Measurements from ENCODE around the gene LIPT2.
"Not testable (repeated sequence)": the region's sequence is repeated elsewhere in the genome, so short reads cannot be mapped to it uniquely, and the experiment has no call there.

LIPT2 gene

DNA sequence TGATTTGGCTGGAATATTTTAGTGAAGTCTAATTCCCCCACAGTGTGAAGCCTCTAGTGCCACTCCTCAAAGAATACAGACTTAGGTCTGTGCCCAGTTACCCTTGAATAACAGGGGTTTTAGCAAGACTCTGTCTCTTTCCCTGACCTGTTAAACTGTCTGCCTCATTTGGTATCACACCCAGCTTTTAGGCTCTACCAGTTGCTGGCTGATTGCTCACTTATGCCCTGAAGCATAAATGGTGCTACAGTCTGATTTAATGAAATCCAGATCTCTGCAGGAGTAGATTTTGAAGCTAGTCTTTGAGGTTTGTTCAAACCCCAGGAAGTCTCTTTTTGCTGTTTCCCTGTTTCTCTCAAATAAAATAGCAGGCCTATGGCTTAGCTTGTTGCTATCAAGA, 45.2 kb upstream of the LIPT2 start:
- Histone ChIP-seq H4K20me1 (ENCODE audit: control insufficient read depth, insufficient read depth, low read depth, low read length) (no peaks in the 10 kb centered on the region), H3K4me2 (ENCODE audit: low read length) (no peak overlapping the region), H3K36me3 (ENCODE audit: control insufficient read depth, low read length) (no peaks in the 10 kb centered on the region), H3K4me1 (ENCODE audit: control insufficient read depth, low read length) (no peaks in the 10 kb centered on the region), H3K27me3 (ENCODE audit: control insufficient read depth, low read length) (no peaks in the 10 kb centered on the region), H3K9me2 (replicated peaks; ENCODE audit: control insufficient read depth, low read length) (no peaks in the 10 kb centered on the region), H3K79me2 (ENCODE audit: control insufficient read depth, low read length) (no peaks in the 10 kb centered on the region), H3K9me3 (ENCODE audit: control insufficient read depth, insufficient read depth, low read length) (peaks cover 12% of the 10 kb centered on the region; the same call in 1 of the 2 replicates), H3K27ac (ENCODE audit: low read depth, low read length) (no peak overlapping the region), H3F3A (ENCODE audit: control insufficient read depth, insufficient read depth) (no peaks in the 10 kb centered on the region), H3K4me3 (ENCODE audit: low read length) (no peak overlapping the region)
- TF ChIP-seq CTCF (IDR thresholded peaks at IDR 0.05; ENCODE audit: low read depth, low read length, poor library complexity, severe bottlenecking) (no peak), EZH2phosphoT487 (IDR thresholded peaks at IDR 0.05; ENCODE audit: borderline replicate concordance, low read length) (no peak)

GRCh38 chr11:74535371-74536160, 42.0 kb upstream of the LIPT2 start:
- Histone ChIP-seq H3F3A (ENCODE audit: control insufficient read depth, insufficient read depth) (no peaks in the 10 kb centered on the region), H3K27me3 (ENCODE audit: control insufficient read depth, low read length) (no peaks in the 10 kb centered on the region), H3K9me2 (replicated peaks; ENCODE audit: control insufficient read depth, low read length) (no peaks in the 10 kb centered on the region), H3K4me2 (ENCODE audit: low read length) (no peak overlapping the region), H4K20me1 (ENCODE audit: control insufficient read depth, insufficient read depth, low read depth, low read length) (no peaks in the 10 kb centered on the region), H3K79me2 (ENCODE audit: control insufficient read depth, low read length) (no peaks in the 10 kb centered on the region), H3K4me1 (ENCODE audit: control insufficient read depth, low read length) (no peaks in the 10 kb centered on the region), H3K36me3 (ENCODE audit: control insufficient read depth, low read length) (no peaks in the 10 kb centered on the region), H3K4me3 (ENCODE audit: low read length) (no peak overlapping the region), H3K27ac (ENCODE audit: low read depth, low read length) (no peak overlapping the region), H3K9me3 (ENCODE audit: control insufficient read depth, insufficient read depth, low read length) (peaks cover 2% of the 10 kb centered on the region; the same call in 1 of the 2 replicates)
- TF ChIP-seq CTCF (IDR thresholded peaks at IDR 0.05; ENCODE audit: low read depth, low read length, poor library complexity, severe bottlenecking) (no peak), EZH2phosphoT487 (IDR thresholded peaks at IDR 0.05; ENCODE audit: borderline replicate concordance, low read length) (no peak)

- H4K20me1 ChIP-seq (ENCODE audit: control insufficient read depth, insufficient read depth, low read depth, low read length); H3K4me3 ChIP-seq (ENCODE audit: low read length); H3K4me1 ChIP-seq (ENCODE audit: control insufficient read depth, low read length); H3K9me3 ChIP-seq (ENCODE audit: control insufficient read depth, insufficient read depth, low read length); H3K9me2 ChIP-seq (replicated peaks; ENCODE audit: control insufficient read depth, low read length); H3K27ac ChIP-seq (ENCODE audit: low read depth, low read length); H3K4me2 ChIP-seq (ENCODE audit: low read length); H3K27me3 ChIP-seq (ENCODE audit: control insufficient read depth, low read length); H3K36me3 ChIP-seq (ENCODE audit: control insufficient read depth, low read length); H3K79me2 ChIP-seq (ENCODE audit: control insufficient read depth, low read length); H3F3A ChIP-seq (ENCODE audit: control insufficient read depth, insufficient read depth): not testable (repeated sequence)
Measured at GRCh38 chr11:74534946-74535275, 41.4 kb upstream of the LIPT2 start.

DNA sequence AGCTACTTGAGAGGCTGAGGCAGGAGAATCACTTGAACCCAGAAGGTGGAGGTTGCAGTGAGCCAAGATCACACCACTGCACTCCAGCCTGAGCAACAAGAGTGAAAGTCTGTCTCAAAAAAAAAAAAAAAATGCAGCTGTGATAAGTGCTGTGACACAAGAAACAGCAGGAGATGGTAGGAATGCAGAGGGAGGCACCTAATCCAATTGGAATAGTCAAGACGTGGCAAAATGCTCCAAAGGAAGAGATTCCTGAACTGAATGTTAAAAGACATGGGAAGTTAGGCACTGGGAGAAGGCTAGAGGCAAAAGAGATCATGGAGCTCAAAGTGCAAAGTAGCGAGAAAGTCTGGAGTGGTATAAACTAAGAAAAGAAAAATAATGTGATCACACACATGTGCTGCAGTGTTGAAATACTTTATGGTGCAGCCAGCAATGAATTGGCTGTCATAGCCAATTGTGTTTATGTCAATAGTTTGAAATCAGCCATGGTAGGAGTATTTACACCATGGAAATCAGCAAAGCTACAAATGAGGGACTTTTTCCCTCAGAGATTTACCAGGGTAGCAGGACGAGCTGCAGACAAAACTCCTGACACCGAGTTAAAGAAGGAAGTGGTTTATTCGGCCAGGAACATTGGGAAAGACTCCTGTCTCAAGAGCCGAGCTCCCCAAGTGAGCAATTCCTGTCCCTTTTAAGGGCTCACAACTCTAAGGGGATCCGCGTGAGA, 40.9 kb upstream of the LIPT2 start:
- no peak overlapping the region for H3K4me2 ChIP-seq (ENCODE audit: low read length)
- no peaks in the 10 kb centered on the region for H3F3A ChIP-seq (ENCODE audit: control insufficient read depth, insufficient read depth)
- H3K27me3 ChIP-seq (ENCODE audit: control insufficient read depth, low read length) = no peaks in the 10 kb centered on the region
- no peaks in the 10 kb centered on the region for H3K9me3 ChIP-seq (ENCODE audit: control insufficient read depth, insufficient read depth, low read length)
- no peaks in the 10 kb centered on the region for H3K79me2 ChIP-seq (ENCODE audit: control insufficient read depth, low read length)
- H3K27ac ChIP-seq (ENCODE audit: low read depth, low read length) = no peak overlapping the region
- H3K9me2 ChIP-seq (replicated peaks; ENCODE audit: control insufficient read depth, low read length) = no peaks in the 10 kb centered on the region
- no peak for TF ChIP-seq EZH2phosphoT487 (IDR thresholded peaks at IDR 0.05; ENCODE audit: borderline replicate concordance, low read length)
- TF ChIP-seq CTCF (IDR thresholded peaks at IDR 0.05; ENCODE audit: low read depth, low read length, poor library complexity, severe bottlenecking) = no peak
- H4K20me1 ChIP-seq (ENCODE audit: control insufficient read depth, insufficient read depth, low read depth, low read length) = no peaks in the 10 kb centered on the region
- no peak overlapping the region for H3K4me3 ChIP-seq (ENCODE audit: low read length)
- H3K36me3 ChIP-seq (ENCODE audit: control insufficient read depth, low read length) = no peaks in the 10 kb centered on the region
- H3K4me1 ChIP-seq (ENCODE audit: control insufficient read depth, low read length) = no peaks in the 10 kb centered on the region
